ENCODE data around the gene PLEKHA5.
"Not testable (repeated sequence)": the region's sequence is repeated elsewhere in the genome, so short reads cannot be mapped to it uniquely, and the experiment has no call there.

The PLEKHA5 gene

GRCh38 chr12:19129486-19130223 is at the start of gene PLEKHA5:
PLEKHA5 (plus strand) TSS chr12:19129733; CDS start chr12:19129800, 67 bp downstream.
- peak; percentile 24 for DNase-seq

GRCh38 chr12:19080918-19081317 is 48.6 kb upstream of the PLEKHA5 start:
- no peak for DNase-seq

- no peak for DNase-seq
Observed at GRCh38 chr12:19082365-19082911, 47.1 kb upstream of the PLEKHA5 start.

- DNase-seq = no peak
Observed at GRCh38 chr12:19084547-19084946, 45.0 kb upstream of the PLEKHA5 start.

GRCh38 chr12:19085090-19085489 is 44.4 kb upstream of the PLEKHA5 start:
- DNase-seq = no peak

- no peak for DNase-seq
Observed at GRCh38 chr12:19088606-19089005, 40.9 kb upstream of the PLEKHA5 start.

GRCh38 chr12:19092482-19092881 is 37.1 kb upstream of the PLEKHA5 start:
- not testable (repeated sequence) for DNase-seq

- no peak for DNase-seq
Observed at GRCh38 chr12:19093218-19093617, 36.3 kb upstream of the PLEKHA5 start.

- no peak for DNase-seq
Observed at GRCh38 chr12:19095331-19095730, 34.2 kb upstream of the PLEKHA5 start.

GRCh38 chr12:19095756-19096480 is 33.6 kb upstream of the PLEKHA5 start:
- no peak for DNase-seq

- DNase-seq = no peak
Observed at GRCh38 chr12:19105463-19105862, 24.1 kb upstream of the PLEKHA5 start.

- no peak for DNase-seq
Observed at GRCh38 chr12:19107750-19108149, 21.8 kb upstream of the PLEKHA5 start.

- DNase-seq = no peak
Observed at GRCh38 chr12:19110221-19110940, 19.2 kb upstream of the PLEKHA5 start.

- DNase-seq = no peak
Observed at GRCh38 chr12:19113464-19113863, 16.1 kb upstream of the PLEKHA5 start.

GRCh38 chr12:19115285-19115684 is 14.2 kb upstream of the PLEKHA5 start:
- DNase-seq = no peak

GRCh38 chr12:19119440-19119839 is 10.1 kb upstream of the PLEKHA5 start:
- DNase-seq = no peak

- no peak for DNase-seq
Observed at GRCh38 chr12:19120795-19121194, 8.7 kb upstream of the PLEKHA5 start.

- no peak for DNase-seq
Observed at GRCh38 chr12:19121449-19122018, 8.0 kb upstream of the PLEKHA5 start.

- no peak for DNase-seq
Observed at GRCh38 chr12:19125325-19125724, 4.2 kb upstream of the PLEKHA5 start.

GRCh38 chr12:19127270-19127669 is 2.3 kb upstream of the PLEKHA5 start:
- no peak for DNase-seq

GRCh38 chr12:19128485-19128884 is 1.0 kb upstream of the PLEKHA5 start:
- no peak for DNase-seq

- DNase-seq = no peak
Observed at GRCh38 chr12:19129122-19129485, 429 bp upstream of the PLEKHA5 start.
